HepG2 (cell line): Measurements from ENCODE around the gene DGAT2L6.

Source experiments
- CEBPG ChIP-seq: IDR thresholded peaks from 2 replicates; pipeline ENCODE4 v1.6.1; 2016
- CHCHD3 ChIP-seq: sonication (generic); formaldehyde crosslinking; IDR thresholded peaks from 2 replicates; pipeline ENCODE4 v1.8.0; 2022; ENCODE audit warnings: mild to moderate bottlenecking, missing genetic modification reagents, moderate library complexity
- CHD4 ChIP-seq: fragments of 200-600 bp; sonication (generic); IDR thresholded peaks from 2 replicates; pipeline ENCODE4 v1.7.0; 2017; ENCODE audit warnings: mild to moderate bottlenecking, low read length, borderline replicate concordance
- CTCF ChIP-seq: sonication (generic); formaldehyde crosslinking; IDR thresholded peaks from 2 replicates; pipeline ENCODE4 v1.5.0; 2020; ENCODE audit warnings: mild to moderate bottlenecking, missing genetic modification reagents, moderate library complexity
- ESRRA ChIP-seq: sonication (generic); formaldehyde crosslinking; IDR thresholded peaks from 2 replicates; pipeline ENCODE4 v1.5.1; 2020; ENCODE audit warnings: mild to moderate bottlenecking, low read depth, missing genetic modification reagents
- FOXM1 ChIP-seq: sonication (generic); formaldehyde crosslinking; IDR thresholded peaks from 2 replicates; pipeline ENCODE4 v1.5.0; 2020; ENCODE audit warnings: missing genetic modification reagents
- NAIF1 ChIP-seq: sonication (generic); formaldehyde crosslinking; IDR thresholded peaks from 2 replicates; pipeline ENCODE4 v1.5.0; 2020; ENCODE audit warnings: mild to moderate bottlenecking, missing genetic modification reagents, borderline replicate concordance
- NR3C1 ChIP-seq: sonication (generic); formaldehyde crosslinking; IDR thresholded peaks from 2 replicates; pipeline ENCODE4 v1.4.0; 2020; ENCODE audit warnings: missing genetic modification reagents
- POLR2A ChIP-seq, 2 experiments: IDR thresholded peaks; 2 replicates each; pipeline ENCODE4 v1.6.1; 2011; ENCODE audit warnings: low read depth in 2 of 2, low read length in 2 of 2, mild to moderate bottlenecking in 1 of 2, moderate library complexity in 1 of 2; ENCODE audit not compliant: insufficient read depth in 1 of 2
- SMAD3 ChIP-seq: sonication (generic); formaldehyde crosslinking; IDR thresholded peaks from 2 replicates; pipeline ENCODE4 v1.4.0; 2020; ENCODE audit warnings: missing genetic modification reagents
- SP2 ChIP-seq: sonication (generic); formaldehyde crosslinking; IDR thresholded peaks from 2 replicates; pipeline ENCODE4 v1.5.1; 2020; ENCODE audit warnings: mild to moderate bottlenecking, missing genetic modification reagents
- ZBTB26 ChIP-seq: IDR thresholded peaks from 2 replicates; pipeline ENCODE4 v1.6.1; 2016; ENCODE audit warnings: missing compliant biosample characterization, missing genetic modification reagents, borderline replicate concordance
- ZNF460 ChIP-seq: sonication (generic); formaldehyde crosslinking; IDR thresholded peaks from 2 replicates; pipeline ENCODE4 v1.5.1; 2020; ENCODE audit warnings: missing genetic modification reagents, mild to moderate bottlenecking, borderline replicate concordance

- TF ChIP-seq POLR2A (IDR thresholded peaks at IDR 0.05; ENCODE audit: insufficient read depth in 1 of 2, low read depth in 2 of 2, low read length in 2 of 2) = no peak
- TF ChIP-seq ZBTB26 = no peak
- TF ChIP-seq ZNF460 (CRISPR knock-in tag) = no peak
- no peak for TF ChIP-seq CEBPG (CRISPR knock-in tag)
- TF ChIP-seq SP2 = no peak
- no peak for TF ChIP-seq NR3C1
- TF ChIP-seq SMAD3 (CRISPR knock-in tag) = no peak
- TF ChIP-seq ESRRA (CRISPR knock-in tag) = no peak
- no peak for TF ChIP-seq FOXM1 (CRISPR knock-in tag)
- TF ChIP-seq CHCHD3 (CRISPR knock-in tag) = no peak
- TF ChIP-seq NAIF1 (CRISPR knock-in tag) = no peak
- no peak for TF ChIP-seq CHD4
- no peak for TF ChIP-seq CTCF (CRISPR knock-in tag)
These were observed 49.4 kb downstream of the DGAT2L6 start for GRCh38 chrX:70226687-70227086.
